A673 (cell line): ENCODE data around the gene PROK2.

Source experiments
- EZH2 ChIP-seq: fragments of 200-600 bp; sonication (generic); IDR thresholded peaks from 2 replicates; pipeline ENCODE4 v1.6.1; 2017; ENCODE audit warnings: borderline replicate concordance, low read depth, mild to moderate bottlenecking, mixed read lengths, antibody characterized with exemption, low read length; ENCODE audit not compliant: poor library complexity, severe bottlenecking
- TF ChIP-seq, protein P1 (sequence below): fragments of 300-800, 200-600 bp; sonication (generic); conservative IDR thresholded peaks from 2 replicates; pipeline ENCODE4 v1.5.1; 2017; ENCODE audit warnings: low read depth, mild to moderate bottlenecking, antibody characterized with exemption, low read length, moderate library complexity, mixed read lengths

DNA sequence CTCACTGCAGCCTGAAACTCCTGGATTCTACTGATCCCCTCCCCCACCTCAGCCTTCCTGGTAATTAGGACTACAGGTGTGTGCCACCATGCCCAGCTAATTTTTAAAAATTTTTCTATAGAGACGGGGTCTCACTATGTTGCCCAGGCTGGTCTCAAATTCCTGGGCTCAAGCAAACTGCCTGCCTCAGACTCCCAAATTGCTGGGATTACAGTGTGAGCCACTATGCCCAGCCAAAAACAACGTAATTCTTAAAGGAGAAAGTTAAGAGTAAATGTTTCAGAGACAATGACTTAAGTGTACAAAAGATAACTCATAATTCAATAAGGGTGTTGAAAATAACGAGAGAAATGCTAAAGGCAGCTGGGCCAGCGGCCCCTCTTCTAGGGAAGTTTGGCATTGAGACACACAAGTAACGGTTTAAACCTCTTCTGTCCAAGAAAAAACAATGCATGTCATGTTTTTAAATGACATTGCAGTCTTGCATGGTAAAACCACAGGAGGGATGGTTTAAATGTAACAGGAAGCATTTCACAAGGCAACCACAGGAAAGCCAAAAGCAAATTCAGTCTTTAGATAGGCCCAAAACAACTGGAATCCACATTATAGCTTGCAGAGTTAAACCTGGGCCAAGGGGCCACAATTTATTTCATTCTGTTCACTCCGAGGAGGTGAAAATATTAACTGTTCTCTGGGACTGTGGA, 5.1 kb downstream of the PROK2 start:
- TF ChIP-seq, protein P1, sequence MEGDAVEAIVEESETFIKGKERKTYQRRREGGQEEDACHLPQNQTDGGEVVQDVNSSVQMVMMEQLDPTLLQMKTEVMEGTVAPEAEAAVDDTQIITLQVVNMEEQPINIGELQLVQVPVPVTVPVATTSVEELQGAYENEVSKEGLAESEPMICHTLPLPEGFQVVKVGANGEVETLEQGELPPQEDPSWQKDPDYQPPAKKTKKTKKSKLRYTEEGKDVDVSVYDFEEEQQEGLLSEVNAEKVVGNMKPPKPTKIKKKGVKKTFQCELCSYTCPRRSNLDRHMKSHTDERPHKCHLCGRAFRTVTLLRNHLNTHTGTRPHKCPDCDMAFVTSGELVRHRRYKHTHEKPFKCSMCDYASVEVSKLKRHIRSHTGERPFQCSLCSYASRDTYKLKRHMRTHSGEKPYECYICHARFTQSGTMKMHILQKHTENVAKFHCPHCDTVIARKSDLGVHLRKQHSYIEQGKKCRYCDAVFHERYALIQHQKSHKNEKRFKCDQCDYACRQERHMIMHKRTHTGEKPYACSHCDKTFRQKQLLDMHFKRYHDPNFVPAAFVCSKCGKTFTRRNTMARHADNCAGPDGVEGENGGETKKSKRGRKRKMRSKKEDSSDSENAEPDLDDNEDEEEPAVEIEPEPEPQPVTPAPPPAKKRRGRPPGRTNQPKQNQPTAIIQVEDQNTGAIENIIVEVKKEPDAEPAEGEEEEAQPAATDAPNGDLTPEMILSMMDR, result no peak
- TF ChIP-seq EZH2, result no peak
